ENCODE measurements around the gene NOLC1. TPM values are rescaled to one million over a fixed set of nuclear protein-coding genes. Genes with fewer than 3 reads are reported as not detected.

The NOLC1 gene
- total RNA-seq, 2 experiments from 2014 or later = 210 to 215 TPM

- DNase-seq (no peak), ATAC-seq (no peak)
- intact Hi-C loops (cut with micrococcal nuclease) = loop anchor here (2.0 kb wide), 1 partner anchor 21 kb away; the partner anchor contains the start of gene NOLC1
- Mint-ChIP-seq H3K27ac (peak overlapping the region; percentile 97), H3K36me3 (ENCODE audit: low read depth) (peaks cover 30% of the 10 kb centered on the region), H3K9me3 (no peaks in the 10 kb centered on the region), H3K4me1 (ENCODE audit: low read depth) (peaks cover 31% of the 10 kb centered on the region), H3K27me3 (no peaks in the 10 kb centered on the region), H3K4me3 (peak overlapping the region; percentile 99)
- ChIA-PET CTCF (interaction anchor here (0.7 to 3.2 kb wide), 14 partner anchors 10 to 290 kb away, joined by 3 to 40 read pairs (median 4); partner anchors contain the start of genes LDB1 and NOLC1), POLR2A (interaction anchor here (0.7 to 2.0 kb wide), 6 partner anchors 9 to 22 kb away, joined by 4 to 12 read pairs (median 6); partner anchors contain the start of gene NOLC1)
- TF ChIP-seq CTCF (IDR thresholded peaks at IDR 0.05) = no peak
Measured at GRCh38 chr10:102132193-102132562, 20.0 kb upstream of the NOLC1 start.

- Mint-ChIP-seq H3K27me3 (no peaks in the 10 kb centered on the region), H3K36me3 (ENCODE audit: low read depth) (peaks cover 36% of the 10 kb centered on the region), H3K4me3 (peak within 1 kb of the TSS; percentile 99), H3K4me1 (ENCODE audit: low read depth) (peaks cover 36% of the 10 kb centered on the region), H3K9me3 (no peaks in the 10 kb centered on the region), H3K27ac (peak within 1 kb of the TSS; percentile 97)
- TF ChIP-seq CTCF (IDR thresholded peaks at IDR 0.05) = peak; percentile 97
- intact Hi-C loops (cut with micrococcal nuclease) = loop anchor here (2.0 kb wide), 1 partner anchor 20 kb away; the partner anchor contains the start of gene NOLC1
- ChIA-PET CTCF (interaction anchor here (0.7 to 3.2 kb wide), 12 partner anchors 11 to 290 kb away, joined by 3 to 40 read pairs (median 4); partner anchors contain the start of genes LDB1 and NOLC1), POLR2A (interaction anchor here (1.2 to 2.0 kb wide), 4 partner anchors 10 to 21 kb away, joined by 4 to 12 read pairs (median 7); no protein-coding TSS in a partner anchor)
- peak; percentile 99 for DNase-seq
- ATAC-seq = peak; percentile 95
Measured at GRCh38 chr10:102132563-102133372, 19.4 kb upstream of the NOLC1 start, which contains the start of gene PPRC1. Gene PPRC1, plus strand, starts transcription at chr10:102133040. Its CDS starts 29 bp downstream, at chr10:102133069.

GRCh38 chr10:102133373-102134195 is 18.6 kb upstream of the NOLC1 start:
- ChIA-PET CTCF (no interaction called here), POLR2A (interaction anchor here (1.0 to 11.0 kb wide), 3 partner anchors 12 to 27 kb away, joined by 3 to 250 read pairs (median 16); partner anchors contain the start of gene NOLC1)
- DNase-seq (peak; percentile 79), ATAC-seq (peak; percentile 34)
- intact Hi-C loops (cut with micrococcal nuclease) = loop anchor here (2.0 kb wide), 1 partner anchor 19 kb away; the partner anchor contains the start of gene NOLC1
- TF ChIP-seq CTCF (IDR thresholded peaks at IDR 0.05) = no peak
- Mint-ChIP-seq H3K9me3 (no peaks in the 10 kb centered on the region), H3K27me3 (no peaks in the 10 kb centered on the region), H3K4me1 (ENCODE audit: low read depth) (peaks cover 36% of the 10 kb centered on the region), H3K36me3 (ENCODE audit: low read depth) (peaks cover 41% of the 10 kb centered on the region), H3K4me3 (peak overlapping the region; percentile 99), H3K27ac (peak overlapping the region; percentile 97)

- Mint-ChIP-seq H3K4me3 (peak overlapping the region; percentile 99), H3K27me3 (no peaks in the 10 kb centered on the region), H3K9me3 (no peaks in the 10 kb centered on the region), H3K36me3 (ENCODE audit: low read depth) (peaks cover 47% of the 10 kb centered on the region), H3K4me1 (ENCODE audit: low read depth) (peaks cover 38% of the 10 kb centered on the region), H3K27ac (peak overlapping the region; percentile 97)
- DNase-seq (no peak), ATAC-seq (no peak)
- intact Hi-C loops (cut with micrococcal nuclease) = no loop called here
- ChIA-PET CTCF (interaction anchor here (0.6 to 1.0 kb wide), 2 partner anchors 12 to 265 kb away, joined by 3 read pairs; no protein-coding TSS in a partner anchor), POLR2A (interaction anchor here (0.7 to 11.0 kb wide), 7 partner anchors 12 to 520 kb away, joined by 3 to 250 read pairs (median 4); partner anchors contain the start of gene NOLC1)
- TF ChIP-seq CTCF (IDR thresholded peaks at IDR 0.05) = no peak
Measured at GRCh38 chr10:102134416-102134815, 17.8 kb upstream of the NOLC1 start.
